Transverse colon (tissue), 4 donors: ENCODE results near the gene TRAF6. TPM values are rescaled to one million over a fixed set of nuclear protein-coding genes. Genes with fewer than 3 reads are reported as not detected.

Source experiments
- DNase-seq: peaks from one replicate; pipeline ENCODE4 v3.0.0-alpha.2; 2019
- H3K27ac ChIP-seq, 4 donors: fragments of 200-600 bp; sonication (generic); 2 replicates each; pipeline ENCODE4 v1.5.1; 2016 to 2018; ENCODE audit warnings: inconsistent platforms in 4 of 4
- H3K27me3 ChIP-seq: fragments of 200-600 bp; sonication (generic); 2 replicates; pipeline ENCODE4 v1.5.1; 2017; ENCODE audit warnings: inconsistent platforms
- H3K36me3 ChIP-seq, 4 donors: fragments of 200-600 bp; sonication (generic); 2 replicates each; pipeline ENCODE4 v1.5.1; 2017 to 2019; ENCODE audit warnings: inconsistent platforms in 4 of 4
- H3K4me1 ChIP-seq, 4 donors: fragments of 200-600 bp; sonication (generic); 2 replicates each; pipeline ENCODE4 v1.5.1; 2017 to 2020; ENCODE audit warnings: inconsistent platforms in 4 of 4
- H3K4me3 ChIP-seq, 4 donors: fragments of 200-600 bp; sonication (generic); 1 replicate in 1 of 4; 2 replicates in 3 of 4; pipeline versions ENCODE4 v1.5.1 to v1.6.1; 2017 to 2019; ENCODE audit warnings: inconsistent platforms in 4 of 4
- H3K9me3 ChIP-seq, 2 donors: fragments of 200-600 bp; sonication (generic); 2 replicates each; pipeline ENCODE4 v1.5.1; 2017 to 2019; ENCODE audit warnings: inconsistent platforms in 2 of 2
- CTCF ChIP-seq, 5 experiments: fragments of 200-600 bp in 3 of 5; fragments of 450-650 bp in 2 of 5; sonication (generic) in 3 of 5; IDR thresholded peaks; 1 replicate in 2 of 5; 2 replicates in 3 of 5; pipeline ENCODE4 v1.5.1; 2016 to 2017; ENCODE audit warnings: antibody characterized with exemption in 5 of 5, inconsistent platforms in 3 of 5, mild to moderate bottlenecking in 2 of 5, moderate library complexity in 1 of 5
- EP300 ChIP-seq: sonication (generic); formaldehyde crosslinking; IDR thresholded peaks from one replicate; pipeline ENCODE4 v1.6.1; 2017; ENCODE audit warnings: antibody characterized with exemption, low read depth
- POLR2A ChIP-seq: fragments of 450-650 bp; IDR thresholded peaks from one replicate; pipeline ENCODE4 v1.6.1; 2016; ENCODE audit warnings: antibody characterized with exemption, mild to moderate bottlenecking, moderate library complexity
- POLR2AphosphoS5 ChIP-seq, 3 donors: sonication (generic); formaldehyde crosslinking; IDR thresholded peaks; one replicate each; pipeline ENCODE4 v1.6.1; 2016; ENCODE audit warnings: antibody characterized with exemption in 3 of 3
- WGBS, 2 donors: methylation state at CpG; one replicate each; pipeline ENCODE4 v1.1.5; 2018; ENCODE audit warnings: low coverage in 1 of 2; 5-methylcytosine and 5-hydroxymethylcytosine counted together
- in situ Hi-C, 4 donors: fragments of 200-750 bp; cut with MboI; loops; one replicate each; pipeline versions ENCODE4 v1.15.0 to v1.15.1; 2017; ENCODE audit warnings: low sequenced_read_pairs in 3 of 4, low pct_ligation_motif_present in 1 of 4, low pct_unique_long_range_greater_than_20kb in 1 of 4
- intact Hi-C: fragments of 100-400 bp; cut with DNase I; formaldehyde crosslinking; loops from one replicate; pipeline ENCODE4 v1.15.1; 2023; ENCODE audit warnings: low total_unique reads
- total RNA-seq, 4 donors: library from RNA; depleted of rRNA; stranded (reverse); fragments of >200 nt; gene quantifications; one replicate each; pipeline ENCODE4 v1.1.0, GENCODE V29; 2016

Gene TRAF6
- total RNA-seq, 4 donors from 2014 or later: 0.80 to 16.4 (median 10.4) TPM

GRCh38 chr11:36456156-36456555 is 53.9 kb downstream of the TRAF6 start:
- Histone ChIP-seq H3K4me3 (no peak overlapping the region), H3K27ac (peak overlapping the region; percentile 60 to 63 (median 62)), H3K9me3 (no peaks in the 10 kb centered on the region), H3K27me3 (no peaks in the 10 kb centered on the region), H3K4me1 (peaks cover 0 to 34% (median 19%) of the 10 kb centered on the region in 4 donors), H3K36me3 (peaks cover 0 to 7% (median 2%) of the 10 kb centered on the region in 4 donors)
- intact Hi-C loops (no loop called here), in situ Hi-C loops (no loop called here)
- DNase-seq: no peak
- 69% methylated on average over 6 of the region's 6 CpGs; no CpG with 5 or more reads in 1 of the 2 donors for WGBS, 2 donors
- TF ChIP-seq POLR2AphosphoS5 (IDR thresholded peaks at IDR 0.05) (no peak), POLR2A (no peak), EP300 (no peak), CTCF (IDR thresholded peaks at IDR 0.05) (no peak)

- in situ Hi-C loops (no loop called here), intact Hi-C loops (no loop called here)
- H3K4me3 ChIP-seq: no peak overlapping the region
- peak; percentile 24 for DNase-seq
- TF ChIP-seq CTCF (IDR thresholded peaks at IDR 0.05) (no peak), POLR2A (no peak), POLR2AphosphoS5 (IDR thresholded peaks at IDR 0.05) (peak in 2 of 3 donors; percentile 6 to 27), EP300 (no peak)
- H3K27me3 ChIP-seq: no peaks in the 10 kb centered on the region
- H3K4me1 ChIP-seq: peaks cover 0 to 37% (median 20%) of the 10 kb centered on the region in 4 donors
- H3K27ac ChIP-seq: peak overlapping the region; percentile 60 to 63 (median 62)
- WGBS, 2 donors: 77% methylated on average over 11 of the region's 11 CpGs; no CpG with 5 or more reads in 1 of the 2 donors
- no peaks in the 10 kb centered on the region for H3K9me3 ChIP-seq
- H3K36me3 ChIP-seq: peaks cover 0 to 7% (median 2%) of the 10 kb centered on the region in 4 donors
Observed at GRCh38 chr11:36455658-36456111, 54.4 kb downstream of the TRAF6 start.

- Histone ChIP-seq H3K27ac (peak overlapping the region; percentile 60 to 63 (median 62)), H3K4me3 (no peak overlapping the region), H3K4me1 (peaks cover 0 to 43% (median 25%) of the 10 kb centered on the region in 4 donors), H3K27me3 (no peaks in the 10 kb centered on the region), H3K36me3 (peaks cover 0 to 7% (median 2%) of the 10 kb centered on the region in 4 donors), H3K9me3 (no peaks in the 10 kb centered on the region)
- TF ChIP-seq POLR2A: no peak
- no peak for TF ChIP-seq CTCF (IDR thresholded peaks at IDR 0.05)
- no peak for TF ChIP-seq POLR2AphosphoS5 (IDR thresholded peaks at IDR 0.05)
- no peak for TF ChIP-seq EP300
- in situ Hi-C loops: no loop called here
- intact Hi-C loops: no loop called here
- no peak for DNase-seq
- WGBS, 2 donors: 85% methylated on average over 17 of the region's 17 CpGs; no CpG with 5 or more reads in 1 of the 2 donors
Observed at GRCh38 chr11:36454941-36455631, 55.0 kb downstream of the TRAF6 start.

- Histone ChIP-seq H3K4me3 (no peak overlapping the region), H3K4me1 (peaks cover 5 to 49% (median 29%) of the 10 kb centered on the region in 4 donors)
Observed at GRCh38 chr11:36454551-36454940, 55.5 kb downstream of the TRAF6 start.

More at GRCh38 chr11:36454551-36454940, 55.5 kb downstream of the TRAF6 start:
- in situ Hi-C loops (no loop called here), intact Hi-C loops (no loop called here)
- DNase-seq: no peak
- TF ChIP-seq CTCF (IDR thresholded peaks at IDR 0.05) (no peak), POLR2A (no peak), EP300 (no peak), POLR2AphosphoS5 (IDR thresholded peaks at IDR 0.05) (no peak)
- Histone ChIP-seq H3K27ac (peak overlapping the region in 2 of 4 donors; percentile 60 to 63), H3K9me3 (no peaks in the 10 kb centered on the region), H3K27me3 (no peaks in the 10 kb centered on the region), H3K36me3 (peaks cover 0 to 7% (median 2%) of the 10 kb centered on the region in 4 donors)
- 96% methylated on average over 18 of the region's 18 CpGs; no CpG with 5 or more reads in 1 of the 2 donors for WGBS, 2 donors
